H1 (cell line): ENCODE data around the gene PNMA8C. TPM values are rescaled to one million over a fixed set of nuclear protein-coding genes. Genes with fewer than 3 reads are reported as not detected.

ENCODE experiments used
- CTCF ChIA-PET: fragments of 300-600 bp; sonication (Branson Sonifier 250); formaldehyde crosslinking; loops from one replicate; lab custom pipeline; 2021; ENCODE audit not compliant: partially characterized antibody; lab: Charles Lee
- POLR2A ChIA-PET: fragments of 300-600 bp; sonication (Branson Sonifier 250); formaldehyde crosslinking; loops from one replicate; lab custom pipeline; 2021; ENCODE audit warnings: inconsistent platforms; ENCODE audit not compliant: partially characterized antibody; lab: Charles Lee
- DNase-seq, 2 experiments: peaks; one replicate each; pipeline versions ENCODE4 v3.0.0 to v3.0.0-alpha.2; 2010 to 2022; ENCODE audit warnings: low spot score in 2 of 2, low read depth in 1 of 2, mixed read lengths in 1 of 2
- FAIRE-seq: peaks from 2 replicates; lab custom pipeline; 2011; peaks lifted over from hg19 to GRCh38; lab: Jason Lieb, UNC
- H2AFZ ChIP-seq: 2 replicates; pipeline ENCODE4 v1.8.1; 2012; ENCODE audit warnings: low read length, inconsistent platforms
- H2AK5ac ChIP-seq: 2 replicates; pipeline ENCODE4 v1.6.1; 2013; ENCODE audit warnings: low read depth, low read length
- H2BK120ac ChIP-seq: replicated peaks from 2 replicates; pipeline ENCODE3; 2013; ENCODE audit warnings: low read depth, low read length, inconsistent platforms
- H2BK12ac ChIP-seq: 2 replicates; pipeline ENCODE4 v1.6.1; 2013; ENCODE audit warnings: low read depth, low read length
- H2BK15ac ChIP-seq: 2 replicates; pipeline ENCODE4 v1.6.1; 2013; ENCODE audit warnings: low read length
- H2BK20ac ChIP-seq: 2 replicates; pipeline ENCODE4 v1.6.1; 2013; ENCODE audit warnings: low read length
- H2BK5ac ChIP-seq: 2 replicates; pipeline ENCODE4 v1.6.1; 2013; ENCODE audit warnings: low read depth, low read length
- H3K14ac ChIP-seq: 2 replicates; pipeline ENCODE4 v1.6.1; 2013; ENCODE audit warnings: inconsistent platforms; ENCODE audit not compliant: insufficient read length
- H3K18ac ChIP-seq: 2 replicates; pipeline ENCODE4 v1.6.1; 2013; ENCODE audit warnings: low read length; ENCODE audit errors: extremely low read depth
- H3K23ac ChIP-seq: 2 replicates; pipeline ENCODE4 v1.6.1; 2013; ENCODE audit warnings: inconsistent platforms; ENCODE audit not compliant: insufficient read length
- H3K23me2 ChIP-seq: 2 replicates; pipeline ENCODE4 v1.6.1; 2013; ENCODE audit warnings: low read depth, low read length
- H3K27ac ChIP-seq: 2 replicates; pipeline ENCODE4 v1.6.1; 2011; ENCODE audit warnings: low read depth, low read length, inconsistent platforms
- H3K27me3 ChIP-seq, 4 experiments: replicated peaks in 1 of 4; 1 replicate in 1 of 4; 2 replicates in 3 of 4; pipeline versions ENCODE4 v1.6.1 to v1.8.1; 2011 to 2013; ENCODE audit warnings: low read length in 3 of 4, mild to moderate bottlenecking in 3 of 4, inconsistent platforms in 2 of 4, mixed read lengths in 2 of 4, moderate library complexity in 1 of 4; ENCODE audit not compliant: control insufficient read depth in 3 of 4, insufficient read depth in 3 of 4; ENCODE audit errors: extremely low read depth in 1 of 4
- H3K36me3 ChIP-seq, 4 experiments: 2 replicates each; pipeline versions ENCODE4 v1.6.1 to v1.8.1; 2011 to 2013; ENCODE audit warnings: mild to moderate bottlenecking in 4 of 4, low read length in 3 of 4, moderate library complexity in 2 of 4, control low read depth in 1 of 4, inconsistent platforms in 1 of 4; ENCODE audit not compliant: insufficient read depth in 4 of 4, control insufficient read depth in 2 of 4
- H3K4ac ChIP-seq: replicated peaks from 2 replicates; pipeline ENCODE3; 2013; ENCODE audit warnings: low read length, low read depth, mixed read lengths, inconsistent platforms; ENCODE audit not compliant: insufficient read length
- H3K4me1 ChIP-seq, 4 experiments: replicated peaks in 1 of 4; 1 replicate in 1 of 4; 2 replicates in 3 of 4; pipeline versions ENCODE4 v1.6.1 to v1.8.1; 2011 to 2013; ENCODE audit warnings: low read length in 3 of 4, inconsistent platforms in 2 of 4, mixed read lengths in 1 of 4; ENCODE audit not compliant: insufficient read depth in 4 of 4, control insufficient read depth in 3 of 4
- H3K4me2 ChIP-seq, 2 experiments: 2 replicates each; pipeline versions ENCODE4 v1.6.1 to v1.8.1; 2011 to 2013; ENCODE audit warnings: low read depth in 2 of 2, low read length in 2 of 2, control low read depth in 1 of 2, inconsistent platforms in 1 of 2, mild to moderate bottlenecking in 1 of 2; ENCODE audit not compliant: insufficient read depth in 1 of 2
- H3K4me3 ChIP-seq, 4 experiments: fragments of 200-600, 300-600 bp in 1 of 4; sonication (generic), shearing (Covaris generic), sonication (Bioruptor Twin) in 1 of 4; 2 replicates each; pipeline versions ENCODE4 v1.5.1 to v1.8.1; 2011 to 2016; ENCODE audit warnings: low read length in 4 of 4, low read depth in 3 of 4, control low read depth in 2 of 4, inconsistent platforms in 2 of 4, mild to moderate bottlenecking in 2 of 4, mixed read lengths in 1 of 4, moderate library complexity in 1 of 4; ENCODE audit not compliant: insufficient read depth in 2 of 4; ENCODE audit errors: extremely low read depth in 1 of 4
- H3K56ac ChIP-seq: replicated peaks from 2 replicates; pipeline ENCODE3; 2013; ENCODE audit warnings: low read depth, mild to moderate bottlenecking, mixed read lengths, low read length, inconsistent platforms; ENCODE audit not compliant: insufficient read length
- H3K79me1 ChIP-seq: 2 replicates; pipeline ENCODE4 v1.6.1; 2013; ENCODE audit warnings: low read depth, low read length, control low read depth
- H3K79me2 ChIP-seq, 2 experiments: 2 replicates each; pipeline versions ENCODE4 v1.6.1 to v1.8.1; 2012 to 2013; ENCODE audit warnings: low read length in 2 of 2, mild to moderate bottlenecking in 2 of 2, inconsistent platforms in 1 of 2; ENCODE audit not compliant: insufficient read depth in 2 of 2, control insufficient read depth in 1 of 2
- H3K9ac ChIP-seq, 4 experiments: replicated peaks in 1 of 4; 1 replicate in 1 of 4; 2 replicates in 3 of 4; pipeline versions ENCODE4 v1.6.1 to v1.8.1; 2011 to 2013; ENCODE audit warnings: low read depth in 3 of 4, low read length in 3 of 4, control low read depth in 2 of 4, mild to moderate bottlenecking in 2 of 4, moderate library complexity in 2 of 4, inconsistent platforms in 1 of 4; ENCODE audit errors: extremely low read depth in 1 of 4
- H3K9me3 ChIP-seq, 2 experiments: 2 replicates each; pipeline versions ENCODE4 v1.6.1 to v1.8.1; 2012 to 2013; ENCODE audit warnings: mild to moderate bottlenecking in 2 of 2, moderate library complexity in 2 of 2, control low read depth in 1 of 2, inconsistent platforms in 1 of 2, low read depth in 1 of 2, low read length in 1 of 2, mixed read lengths in 1 of 2; ENCODE audit not compliant: insufficient read depth in 2 of 2
- H4K20me1 ChIP-seq, 2 experiments: replicated peaks in 1 of 2; 2 replicates each; pipeline versions ENCODE3 to v1.8.1; 2011 to 2013; ENCODE audit warnings: inconsistent platforms in 2 of 2, low read length in 2 of 2, mild to moderate bottlenecking in 1 of 2; ENCODE audit not compliant: insufficient read depth in 2 of 2, control insufficient read depth in 1 of 2
- H4K5ac ChIP-seq: 2 replicates; pipeline ENCODE4 v1.6.1; 2013; ENCODE audit warnings: low read length, low read depth, mixed read lengths, inconsistent platforms; ENCODE audit not compliant: insufficient read length
- H4K8ac ChIP-seq: 2 replicates; pipeline ENCODE4 v1.8.0; 2013; ENCODE audit warnings: mild to moderate bottlenecking, moderate library complexity, low read length, inconsistent platforms; ENCODE audit not compliant: insufficient read depth; ENCODE audit errors: extremely low read depth
- H4K91ac ChIP-seq: replicated peaks from 2 replicates; pipeline ENCODE3; 2013; ENCODE audit warnings: low read length, mixed read lengths, inconsistent platforms; ENCODE audit not compliant: insufficient read length
- WGBS, 2 experiments: shearing (Covaris generic) in 1 of 2; methylation state at CpG; one replicate each; pipeline versions ENCODE4 v1.1.6 to v1.1.7; 2013 to 2015; ENCODE audit warnings: low lambda C conversion rate in 2 of 2, mixed read lengths in 2 of 2, inconsistent platforms in 1 of 2, low coverage in 1 of 2, missing lambda C conversion rate in 1 of 2; ENCODE audit not compliant: insufficient replicate concordance in 2 of 2, insufficient coverage in 1 of 2, insufficient read length in 1 of 2; ENCODE audit errors: extremely low coverage in 1 of 2, missing lambda C conversion rate in 1 of 2; 5-methylcytosine and 5-hydroxymethylcytosine counted together
- polyA plus RNA-seq, 7 experiments: library from polyadenylated mRNA; depleted of rRNA in 3 of 7; stranded (reverse) in 5 of 7; unstranded in 2 of 7; fragments of >200 nt in 5 of 7; fragments of 200-250 nt in 2 of 7; gene quantifications; 1 replicate in 5 of 7; 2 replicates in 1 of 7; 4 replicates in 1 of 7; pipeline versions ENCODE4 v1.2.1 to v1.2.3, GENCODE V29; 2011 to 2013; ENCODE audit warnings: missing spikeins in 2 of 7, mixed read lengths in 2 of 7
- total RNA-seq: library from RNA; stranded (reverse); fragmentation: NEBNext Ultra II Directional; extraction: Animal tissue kit (Norgen Biotek cat#: 25700); gene quantifications from 2 replicates; pipeline ENCODE4 v1.2.1, GENCODE V29; 2021

The PNMA8C gene
- total and polyA plus RNA-seq, 2 of the 8 experiments (the other 6 are each of a cell fraction or from before 2014, with no cell fraction given): 0.53 to 1.8 TPM

DNA sequence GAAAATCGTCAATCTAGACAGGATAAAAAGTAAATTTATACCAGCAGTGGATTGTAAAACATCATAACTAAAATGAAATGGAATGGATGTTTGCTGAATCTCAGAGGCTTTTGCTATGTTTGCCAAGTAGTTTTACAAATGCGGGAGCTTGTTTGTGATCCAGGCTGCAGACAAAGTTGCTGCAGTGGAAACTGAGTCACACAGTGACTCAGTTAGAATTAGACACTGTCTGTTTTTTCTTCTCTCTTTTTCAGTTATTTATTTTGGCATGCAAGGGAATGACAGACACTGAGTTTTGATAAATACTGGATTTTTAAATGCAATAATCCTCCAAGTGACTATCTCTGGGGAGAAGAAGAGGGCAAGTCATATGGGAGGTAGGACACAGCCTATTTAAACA, 47.2 kb upstream of the PNMA8C start:
- 85% methylated on average over 2 of the region's 2 CpGs; no CpG with 5 or more reads in 1 of the 2 experiments for WGBS, 2 experiments
- no peak overlapping the region for H2AFZ ChIP-seq
- H3K9me3 ChIP-seq: no peaks in the 10 kb centered on the region
- no peak overlapping the region for H3K14ac ChIP-seq
- H3K4ac ChIP-seq: no peak overlapping the region
- no peak overlapping the region for H2BK5ac ChIP-seq
- peaks cover 0 to 9% (median 5%) of the 10 kb centered on the region in 4 experiments; a peak in 4 of 7 replicates for H3K4me1 ChIP-seq
- H4K91ac ChIP-seq: no peak overlapping the region
- no peak overlapping the region for H3K4me3 ChIP-seq
- no peak overlapping the region for H2BK15ac ChIP-seq
- DNase-seq (no peak), FAIRE-seq (no peak)
- no peaks in the 10 kb centered on the region for H4K20me1 ChIP-seq
- H3K79me1 ChIP-seq: no peaks in the 10 kb centered on the region
- peaks cover 0 to 7% (median 0%) of the 10 kb centered on the region in 4 experiments; a peak in 2 of 7 replicates for H3K27me3 ChIP-seq
- no peak overlapping the region for H2BK20ac ChIP-seq
- H4K8ac ChIP-seq: no peak overlapping the region
- H3K9ac ChIP-seq: no peak overlapping the region
- no peak overlapping the region for H2BK12ac ChIP-seq
- no peak overlapping the region for H4K5ac ChIP-seq
- no peak overlapping the region for H3K27ac ChIP-seq
- CTCF ChIA-PET: interaction anchor here (0.7 to 1.5 kb wide), 2 partner anchors 9 to 341 kb away, joined by 4 to 5 read pairs; no protein-coding TSS in a partner anchor
- POLR2A ChIA-PET: no interaction called here
- H2BK120ac ChIP-seq: no peak overlapping the region
- no peak overlapping the region for H3K4me2 ChIP-seq
- no peak overlapping the region for H3K56ac ChIP-seq
- H3K36me3 ChIP-seq: no peaks in the 10 kb centered on the region
- no peak overlapping the region for H3K18ac ChIP-seq
- no peak overlapping the region for H3K23ac ChIP-seq
- H3K79me2 ChIP-seq: no peaks in the 10 kb centered on the region
- H3K23me2 ChIP-seq: peaks cover 4% of the 10 kb centered on the region
- H2AK5ac ChIP-seq: no peak overlapping the region
